Cerebellar cortex (tissue), 1 donor: ENCODE measurements around the gene SLC52A1.

Experiments used
- DNase-seq: peaks from one replicate; pipeline ENCODE4 v3.0.0-alpha.2; 2015; ENCODE audit warnings: low spot score

SLC52A1 gene

DNA sequence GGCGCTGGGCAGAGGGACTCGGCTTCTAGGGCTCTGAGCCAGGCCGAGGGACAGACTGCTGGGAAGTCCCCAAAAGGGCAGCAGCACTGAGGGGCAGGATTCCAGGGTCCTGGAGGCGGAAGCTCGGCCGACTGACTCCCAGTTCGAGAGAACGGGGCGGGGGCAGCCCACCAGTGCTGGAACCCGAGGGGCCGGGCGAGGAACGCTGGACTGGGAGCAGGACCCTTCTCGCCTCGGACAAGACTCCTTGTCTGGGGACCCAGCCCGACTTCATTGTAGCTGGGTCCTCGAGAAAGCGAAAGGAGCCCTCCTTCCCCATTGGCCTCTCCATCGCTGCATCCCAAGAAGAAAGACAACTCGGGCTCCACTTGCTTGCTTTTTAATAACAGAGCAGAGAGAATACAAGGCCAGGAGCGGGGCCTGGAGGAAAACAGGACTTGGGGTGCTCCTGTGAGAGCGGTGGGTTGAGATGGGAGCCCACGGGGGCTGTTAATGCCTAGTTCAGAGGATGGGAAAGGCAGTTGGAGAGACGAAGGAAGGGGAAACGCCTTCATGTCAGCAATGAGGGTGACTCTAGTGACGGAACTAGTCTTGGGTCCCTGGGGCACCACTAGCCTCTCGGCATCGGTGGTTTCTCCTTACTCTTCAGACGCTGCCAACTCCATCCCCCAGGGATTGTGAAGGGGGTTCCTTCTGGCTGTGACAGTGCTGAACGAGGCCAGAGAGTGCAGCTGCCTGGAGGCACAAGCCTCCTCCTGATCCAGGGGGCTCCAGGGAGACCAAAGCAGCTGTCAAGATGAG lies 47.3 kb downstream of the SLC52A1 start:
- no peak for DNase-seq

GRCh38 chr17:4986951-4987766 lies 48.1 kb downstream of the SLC52A1 start, which contains the start of gene CAMTA2:
CAMTA2 (minus strand) TSS chr17:4987675; CDS start chr17:4986222, 1,453 bp downstream.
- peak; percentile 85 for DNase-seq

DNA sequence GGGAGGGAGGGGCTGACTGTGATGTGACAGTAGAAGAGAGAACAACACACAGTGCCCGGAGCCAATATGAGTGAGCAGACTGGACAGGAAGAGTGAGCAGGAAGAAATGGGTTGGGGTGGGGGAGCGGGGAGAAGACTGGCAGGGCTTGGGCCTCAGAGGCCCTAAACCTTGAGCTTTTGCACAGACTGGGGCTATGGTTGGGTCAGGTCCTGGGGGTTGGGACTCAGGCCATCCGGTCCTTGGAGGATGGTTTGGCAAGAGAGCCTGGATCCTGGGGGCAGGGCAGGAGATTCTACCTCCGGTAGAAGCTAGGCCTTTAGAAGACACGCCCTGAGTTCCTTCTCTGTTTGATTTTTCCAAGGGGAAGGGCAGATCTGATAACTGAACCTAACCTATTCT lies 48.8 kb downstream of the SLC52A1 start:
- peak; percentile 55 for DNase-seq
